HCT116 (cell line): ENCODE data around the gene DNAL4. TPM values are rescaled to one million over a fixed set of nuclear protein-coding genes. Genes with fewer than 3 reads are reported as not detected.
A peak's percentile ranks its signal among the peaks of the same experiment; 100 is the strongest.

ENCODE experiments used
- ATAC-seq: fragments of 200-7000 bp; cut with Tn5 transposase; 2 replicates; pipeline ENCODE4 v1.9.1; 2020; ENCODE audit warnings: mild to moderate bottlenecking, moderate library complexity
- BruUV-seq: library from RNA; stranded (reverse); fragments of 400-500 nt; replicated peaks from 2 replicates; lab custom pipeline; 2021; lab: Mats Ljungman, UMichigan
- CTCF ChIA-PET: fragments of 300-600 bp; sonication (Branson Sonifier 250); formaldehyde crosslinking; loops from one replicate; lab custom pipeline; 2021; ENCODE audit warnings: antibody characterized with exemption; lab: Charles Lee
- POLR2A ChIA-PET: fragments of 300-600, 350-600 bp; sonication (Branson Sonifier 250); formaldehyde crosslinking; loops from one replicate; lab custom pipeline; 2021; ENCODE audit warnings: antibody characterized with exemption; lab: Charles Lee
- RAD21 ChIA-PET, 2 experiments: fragments of 300-600 bp; sonication (Branson Sonifier 250); formaldehyde crosslinking; loops; one replicate each; lab custom pipeline; 2023; ENCODE audit warnings: low total read pairs in 2 of 2; ENCODE audit not compliant: uncharacterized antibody in 2 of 2, unreplicated experiment in 2 of 2, low non-redundant PET in 1 of 2; lab: Charles Lee
- DNase-seq: peaks from one replicate; pipeline ENCODE4 v3.0.0-alpha.2; 2010; ENCODE audit warnings: low read depth, low spot score
- H2AFZ ChIP-seq: fragments of 200-600 bp; shearing (Covaris generic), sonication (generic); 2 replicates; pipeline ENCODE4 v1.6.1; 2017; ENCODE audit warnings: low read depth, mixed run types, mixed read lengths, antibody characterized with exemption, low read length; ENCODE audit not compliant: poor library complexity, severe bottlenecking
- H3K27ac ChIP-seq: 2 replicates; pipeline ENCODE4 v1.5.1; 2012; ENCODE audit warnings: low read depth, low read length
- H3K27me3 ChIP-seq: fragments of 200-600 bp; sonication (generic); 2 replicates; pipeline ENCODE4 v1.6.1; 2016; ENCODE audit warnings: mixed run types, low read length, mixed read lengths; ENCODE audit not compliant: insufficient read depth
- H3K36me3 ChIP-seq, 2 experiments: fragments of 200-500 bp in 1 of 2; fragments of 200-600 bp in 1 of 2; sonication (Bioruptor generic) in 1 of 2; sonication (generic) in 1 of 2; 2 replicates each; pipeline versions ENCODE4 v1.5.1 to v1.6.1; 2014 to 2016; ENCODE audit warnings: low read length in 2 of 2, inconsistent platforms in 1 of 2, mixed read lengths in 1 of 2, mixed run types in 1 of 2; ENCODE audit not compliant: insufficient read depth in 2 of 2, control insufficient read depth in 1 of 2
- H3K4me1 ChIP-seq, 2 experiments: fragments of 200-600 bp in 1 of 2; sonication (generic) in 1 of 2; 2 replicates each; pipeline versions ENCODE4 v1.5.1 to v1.6.1; 2012 to 2017; ENCODE audit warnings: low read length in 2 of 2, inconsistent platforms in 1 of 2, mild to moderate bottlenecking in 1 of 2, mixed read lengths in 1 of 2, mixed run types in 1 of 2, moderate library complexity in 1 of 2; ENCODE audit not compliant: insufficient read depth in 2 of 2, control insufficient read depth in 1 of 2
- H3K4me2 ChIP-seq: fragments of 200-600 bp; sonication (generic); 2 replicates; pipeline ENCODE4 v1.6.1; 2017; ENCODE audit warnings: mixed run types, low read length, mixed read lengths
- H3K4me3 ChIP-seq, 2 experiments: fragments of 200-600 bp in 1 of 2; sonication (generic) in 1 of 2; replicated peaks in 1 of 2; 2 replicates each; pipeline ENCODE4 v1.5.1; 2011 to 2016; ENCODE audit warnings: low read length in 2 of 2, control low read depth in 1 of 2, low read depth in 1 of 2, mild to moderate bottlenecking in 1 of 2, mixed read lengths in 1 of 2, mixed run types in 1 of 2
- H3K79me2 ChIP-seq: fragments of 200-600 bp; sonication (generic); 2 replicates; pipeline ENCODE4 v1.6.1; 2017; ENCODE audit warnings: mild to moderate bottlenecking, mixed run types, low read length, moderate library complexity, mixed read lengths; ENCODE audit not compliant: insufficient read depth
- H3K9ac ChIP-seq: fragments of 200-600 bp; sonication (generic); 2 replicates; pipeline ENCODE4 v1.6.1; 2016; ENCODE audit warnings: low read length, mixed read lengths
- H3K9me2 ChIP-seq: fragments of 200-600 bp; sonication (generic), shearing (Covaris generic); 2 replicates; pipeline ENCODE4 v1.6.1; 2017; ENCODE audit warnings: mixed run types, mild to moderate bottlenecking, moderate library complexity; ENCODE audit not compliant: insufficient read depth
- H3K9me3 ChIP-seq, 2 experiments: fragments of 200-500 bp in 1 of 2; fragments of 200-600 bp in 1 of 2; sonication (Bioruptor generic) in 1 of 2; sonication (generic) in 1 of 2; 2 replicates each; pipeline ENCODE4 v1.6.1; 2014 to 2017; ENCODE audit warnings: low read length in 2 of 2, mixed read lengths in 2 of 2, inconsistent platforms in 1 of 2, low read depth in 1 of 2, mild to moderate bottlenecking in 1 of 2, mixed run types in 1 of 2, moderate library complexity in 1 of 2; ENCODE audit not compliant: control insufficient read depth in 1 of 2, insufficient read depth in 1 of 2
- H4K20me1 ChIP-seq: fragments of 200-600 bp; sonication (generic), shearing (Covaris generic); 2 replicates; pipeline ENCODE4 v1.6.1; 2017; ENCODE audit warnings: mixed run types, mild to moderate bottlenecking, moderate library complexity; ENCODE audit not compliant: insufficient read depth
- ATF3 ChIP-seq: IDR thresholded peaks from 2 replicates; pipeline ENCODE4 v1.6.1; 2012
- CBX3 ChIP-seq: IDR thresholded peaks from 2 replicates; pipeline ENCODE4 v1.6.1; 2012; ENCODE audit warnings: low read depth
- EZH2 ChIP-seq: fragments of 200-600 bp; sonication (generic); IDR thresholded peaks from 2 replicates; pipeline ENCODE4 v1.6.1; 2017; ENCODE audit warnings: antibody characterized with exemption, mixed run types
- MAX ChIP-seq: IDR thresholded peaks from 2 replicates; pipeline ENCODE4 v1.6.1; 2012
- POLR2A ChIP-seq: IDR thresholded peaks from 2 replicates; pipeline ENCODE4 v1.7.0; 2011; ENCODE audit warnings: borderline replicate concordance; ENCODE audit not compliant: insufficient read depth, insufficient read length; ENCODE audit errors: extremely low read depth
- POLR2AphosphoS5 ChIP-seq: IDR thresholded peaks from 2 replicates; pipeline ENCODE4 v1.6.1; 2011; ENCODE audit warnings: mild to moderate bottlenecking, low read depth, low read length, moderate library complexity
- RAD21 ChIP-seq: IDR thresholded peaks from 2 replicates; pipeline ENCODE4 v1.6.1; 2012; ENCODE audit warnings: low read depth, mild to moderate bottlenecking
- REST ChIP-seq: IDR thresholded peaks from 2 replicates; pipeline ENCODE4 v1.6.1; 2012; ENCODE audit warnings: low read depth
- SIN3A ChIP-seq: IDR thresholded peaks from 2 replicates; pipeline ENCODE4 v1.6.1; 2012; ENCODE audit warnings: low read depth
- TCF7L2 ChIP-seq: IDR thresholded peaks from 2 replicates; pipeline ENCODE4 v1.7.0; 2011; ENCODE audit warnings: borderline replicate concordance, inconsistent platforms; ENCODE audit not compliant: insufficient read depth, insufficient read length; ENCODE audit errors: extremely low read depth
- YY1 ChIP-seq: IDR thresholded peaks from 2 replicates; pipeline ENCODE4 v1.6.1; 2011; ENCODE audit warnings: low read length, low read depth, moderate library complexity, mild to moderate bottlenecking; ENCODE audit not compliant: insufficient replicate concordance; ENCODE audit errors: extremely low read depth
- ZFX ChIP-seq: fragments of 450-650 bp; IDR thresholded peaks from 2 replicates; pipeline ENCODE4 v1.6.1; 2017
- intact Hi-C: fragments of 100-400 bp; cut with micrococcal nuclease; formaldehyde crosslinking; loops from 2 replicates; pipeline ENCODE4 v1.10.0; 2022
- total RNA-seq: library from RNA; stranded (reverse); gene quantifications from one replicate; pipeline ENCODE4 v1.2.1, GENCODE V29; 2021; ENCODE audit not compliant: unreplicated experiment

The DNAL4 gene
- total RNA-seq, 1 experiment from 2014 or later = 18.3 TPM

GRCh38 chr22:38788846-38789245 lies 5.1 kb downstream of the DNAL4 start:
- ChIA-PET CTCF (interaction anchor here (1.0 kb wide), 1 partner anchor 20 kb away, joined by 3 read pairs; no protein-coding TSS in a partner anchor), POLR2A (no interaction called here), RAD21 (no interaction called here)
- Histone ChIP-seq H3K27me3 (no peaks in the 10 kb centered on the region), H3K27ac (no peak overlapping the region), H3K9me3 (no peaks in the 10 kb centered on the region), H4K20me1 (no peaks in the 10 kb centered on the region), H3K79me2 (no peaks in the 10 kb centered on the region; the same call in 1 of the 2 replicates), H3K4me3 (no peak overlapping the region), H3K4me1 (peaks cover 6 to 17% of the 10 kb centered on the region in 2 experiments; a peak in 3 of 4 replicates), H3K4me2 (peak overlapping the region; percentile 8; the same call in 1 of the 2 replicates), H3K36me3 (no peaks in the 10 kb centered on the region), H3K9ac (no peak overlapping the region), H3K9me2 (no peaks in the 10 kb centered on the region), H2AFZ (no peak overlapping the region)
- no peak for DNase-seq
- intact Hi-C loops = no loop called here
- no peak for ATAC-seq
- BruUV-seq = no TSS peak
- TF ChIP-seq MAX (no peak), ATF3 (no peak), RAD21 (no peak), REST (no peak), ZFX (no peak), SIN3A (no peak), YY1 (no peak), POLR2A (no peak), POLR2AphosphoS5 (no peak), EZH2 (no peak), TCF7L2 (no peak), CBX3 (no peak)
